Gastroesophageal sphincter (tissue), 4 donors: ENCODE results near the gene ARHGEF38. TPM values are rescaled to one million over a fixed set of nuclear protein-coding genes. Genes with fewer than 3 reads are reported as not detected.
"Not testable (repeated sequence)": the region's sequence is repeated elsewhere in the genome, so short reads cannot be mapped to it uniquely, and the experiment has no call there.

Experiments
- ATAC-seq: fragments of 150-250 bp; one replicate; pipeline ENCODE4 v1.9.1; 2016; ENCODE audit warnings: mild to moderate bottlenecking, moderate library complexity
- H3K27ac ChIP-seq, 4 donors: fragments of 200-600 bp; sonication (generic) in 3 of 4; 1 replicate in 3 of 4; 2 replicates in 1 of 4; pipeline ENCODE4 v1.5.1; 2016 to 2019
- H3K27me3 ChIP-seq: fragments of 200-600 bp; sonication (generic); one replicate; pipeline ENCODE4 v1.5.1; 2019
- H3K36me3 ChIP-seq, 2 donors: fragments of 200-600 bp; sonication (generic); one replicate each; pipeline ENCODE4 v1.5.1; 2019; ENCODE audit warnings: control low read depth in 1 of 2
- H3K4me1 ChIP-seq, 3 donors: fragments of 200-600 bp; sonication (generic); 1 replicate in 2 of 3; 2 replicates in 1 of 3; pipeline ENCODE4 v1.5.1; 2016 to 2019; ENCODE audit warnings: control low read depth in 2 of 3
- H3K4me3 ChIP-seq, 2 donors: fragments of 200-600 bp; sonication (generic); one replicate each; pipeline ENCODE4 v1.5.1; 2019; ENCODE audit warnings: mild to moderate bottlenecking in 1 of 2, moderate library complexity in 1 of 2
- H3K9me3 ChIP-seq, 3 donors: fragments of 200-600 bp; sonication (generic); one replicate each; pipeline ENCODE4 v1.5.1; 2017 to 2019; ENCODE audit warnings: control low read depth in 2 of 3
- CTCF ChIP-seq, 4 experiments: fragments of 200-600 bp in 2 of 4; fragments of 450-650 bp in 2 of 4; sonication (generic) in 1 of 4; IDR thresholded peaks; one replicate each; pipeline ENCODE4 v1.5.1; 2017 to 2019; ENCODE audit warnings: antibody characterized with exemption in 4 of 4, mild to moderate bottlenecking in 2 of 4, moderate library complexity in 2 of 4
- EP300 ChIP-seq: sonication (generic); formaldehyde crosslinking; IDR thresholded peaks from one replicate; pipeline ENCODE4 v1.6.1; 2017; ENCODE audit warnings: antibody characterized with exemption, mild to moderate bottlenecking
- POLR2A ChIP-seq, 2 donors: fragments of 450-650 bp; IDR thresholded peaks; one replicate each; pipeline ENCODE4 v1.6.1; 2017; ENCODE audit warnings: antibody characterized with exemption in 2 of 2, mild to moderate bottlenecking in 2 of 2, moderate library complexity in 1 of 2
- POLR2AphosphoS5 ChIP-seq: sonication (generic); formaldehyde crosslinking; IDR thresholded peaks from one replicate; pipeline ENCODE4 v1.6.1; 2017; ENCODE audit warnings: antibody characterized with exemption
- WGBS, 2 donors: methylation state at CpG; one replicate each; pipeline ENCODE4 v1.1.5; 2018; ENCODE audit warnings: low coverage in 1 of 2; 5-methylcytosine and 5-hydroxymethylcytosine counted together
- total RNA-seq, 4 donors: library from RNA; depleted of rRNA; stranded (reverse); fragments of >200 nt; gene quantifications; one replicate each; pipeline ENCODE4 v1.1.0, GENCODE V29; 2016

ARHGEF38 gene
- total RNA-seq, 4 donors from 2014 or later = 0.25 TPM; not detected in 3

GRCh38 chr4:105683038-105683437, 130.6 kb downstream of the ARHGEF38 start:
- H3K27me3 ChIP-seq = no peaks in the 10 kb centered on the region

GRCh38 chr4:105686571-105686970, 134.2 kb downstream of the ARHGEF38 start:
- Histone ChIP-seq H3K9me3 (no peaks in the 10 kb centered on the region), H3K27ac (no peak overlapping the region), H3K36me3 (peaks cover 0 to 72% of the 10 kb centered on the region in 2 donors), H3K27me3 (no peaks in the 10 kb centered on the region), H3K4me1 (no peaks in the 10 kb centered on the region), H3K4me3 (no peak overlapping the region)
- TF ChIP-seq CTCF (IDR thresholded peaks at IDR 0.05) (no peak), POLR2AphosphoS5 (no peak), EP300 (no peak), POLR2A (IDR thresholded peaks at IDR 0.05) (no peak)
- no peak for ATAC-seq
- WGBS, 2 donors = 94 to 100% methylated on average over 2 of the region's 2 CpGs

More at GRCh38 chr4:105683038-105683437, 130.6 kb downstream of the ARHGEF38 start:
- TF ChIP-seq CTCF (IDR thresholded peaks at IDR 0.05) (no peak), POLR2A (IDR thresholded peaks at IDR 0.05) (no peak), EP300 (no peak)
- Histone ChIP-seq H3K4me1 (no peaks in the 10 kb centered on the region), H3K4me3 (no peak overlapping the region), H3K36me3 (peaks cover 0 to 49% of the 10 kb centered on the region in 2 donors), H3K9me3 (no peaks in the 10 kb centered on the region), H3K27ac (peak overlapping the region in 1 of 4 donors; percentile 20)
- 64 to 86% methylated on average over 4 of the region's 4 CpGs for WGBS, 2 donors
- no peak for ATAC-seq

GRCh38 chr4:105694812-105695211, 142.4 kb downstream of the ARHGEF38 start:
- H3K9me3 ChIP-seq, ATAC-seq, H3K4me3 ChIP-seq, H3K27ac ChIP-seq, H3K4me1 ChIP-seq, H3K27me3 ChIP-seq: not testable (repeated sequence)
- peaks cover 3 to 90% of the 10 kb centered on the region in 2 donors for H3K36me3 ChIP-seq
- WGBS, 2 donors = 88 to 94% methylated on average over 1 to 4 of the region's 5 CpGs

GRCh38 chr4:105695832-105696231, 143.4 kb downstream of the ARHGEF38 start:
- H3K27me3 ChIP-seq, H3K4me1 ChIP-seq, H3K27ac ChIP-seq, H3K4me3 ChIP-seq, H3K9me3 ChIP-seq, ATAC-seq: not testable (repeated sequence)
- peaks cover 3 to 87% of the 10 kb centered on the region in 2 donors for H3K36me3 ChIP-seq
- 84 to 85% methylated on average over 5 to 8 of the region's 8 CpGs for WGBS, 2 donors

GRCh38 chr4:105698607-105699006, 146.2 kb downstream of the ARHGEF38 start:
- Histone ChIP-seq H3K4me3 (no peak overlapping the region), H3K27ac (no peak overlapping the region), H3K27me3 (no peaks in the 10 kb centered on the region), H3K4me1 (peaks cover 0 to 9% (median 0%) of the 10 kb centered on the region in 3 donors), H3K9me3 (no peaks in the 10 kb centered on the region), H3K36me3 (peaks cover 0 to 63% of the 10 kb centered on the region in 2 donors)
- TF ChIP-seq EP300 = no peak
- TF ChIP-seq POLR2A (IDR thresholded peaks at IDR 0.05) = no peak
- TF ChIP-seq POLR2AphosphoS5 = no peak
- no peak for TF ChIP-seq CTCF (IDR thresholded peaks at IDR 0.05)
- WGBS, 2 donors = 81 to 100% methylated on average over 1 to 2 of the region's 2 CpGs
- no peak for ATAC-seq

- peak overlapping the region; percentile 76 to 95 (median 94) for H3K27ac ChIP-seq
- peaks cover 10 to 63% (median 13%) of the 10 kb centered on the region in 3 donors for H3K4me1 ChIP-seq
- TF ChIP-seq POLR2AphosphoS5 = no peak
- TF ChIP-seq CTCF (IDR thresholded peaks at IDR 0.05) = no peak
- TF ChIP-seq POLR2A (IDR thresholded peaks at IDR 0.05) = no peak
- no peak for TF ChIP-seq EP300
- H3K4me3 ChIP-seq = peak overlapping the region; percentile 90 to 96
- H3K36me3 ChIP-seq = no peaks in the 10 kb centered on the region
- ATAC-seq = no peak
- no peaks in the 10 kb centered on the region for H3K27me3 ChIP-seq
- 19 to 24% methylated on average over 6 to 7 of the region's 7 CpGs for WGBS, 2 donors
- no peaks in the 10 kb centered on the region for H3K9me3 ChIP-seq
Measured at GRCh38 chr4:105707782-105708180, 155.4 kb downstream of the ARHGEF38 start.
